NCI-H1105 (cell line): ENCODE data around the gene TIGD2.

Experiments
- DNase-seq: peaks from one replicate; lab custom pipeline; 2025; lab: John Stamatoyannopoulos, UW

TIGD2 gene

DNA sequence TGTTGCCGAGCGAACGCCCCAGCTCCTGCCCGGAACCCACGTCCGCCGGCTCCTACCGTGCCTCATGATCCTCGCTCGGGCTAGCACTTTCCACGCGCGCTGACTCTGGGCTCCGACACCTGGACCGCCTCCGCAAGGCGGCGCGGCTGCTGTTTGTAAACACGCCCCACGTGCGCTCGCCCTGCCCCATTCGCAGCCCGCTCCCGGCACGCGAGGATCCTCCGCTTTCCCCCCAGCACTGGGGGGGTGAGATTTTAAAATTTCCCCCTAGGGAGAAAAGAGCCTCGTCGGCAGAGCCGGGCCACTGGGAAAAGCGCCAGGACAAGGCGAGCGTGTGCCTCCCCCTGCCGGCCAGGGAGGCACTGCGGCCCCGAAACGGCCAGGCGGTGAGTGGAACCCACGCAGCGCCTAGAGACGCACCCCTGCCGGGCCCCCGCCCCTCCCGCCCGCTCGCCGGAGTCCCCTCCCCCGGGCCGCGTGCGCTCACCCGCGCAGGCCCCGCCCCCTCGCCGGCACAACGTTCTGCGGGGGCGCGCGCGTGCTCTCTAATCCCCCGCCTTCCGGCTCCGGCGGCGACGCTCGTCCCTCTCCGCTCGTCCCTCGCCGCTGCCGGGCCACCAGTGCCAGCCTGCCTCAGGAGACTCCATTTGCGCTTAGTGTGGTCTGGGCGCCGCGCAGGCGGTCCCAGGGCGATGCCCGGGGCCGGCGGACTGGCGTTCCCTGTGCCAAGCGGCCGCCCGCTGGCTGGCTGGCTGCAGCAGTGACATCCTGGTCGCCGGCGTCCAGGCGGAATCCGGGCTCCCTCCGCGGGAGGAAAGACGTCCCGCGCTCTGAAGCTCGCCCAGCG is at the start of gene TIGD2:
Gene TIGD2 (plus strand): TSS at position 548 of the 847 bp plus-strand sequence. CDS start 1,442 bp downstream, outside the sequence.
- DNase-seq = peak; percentile 81

- DNase-seq = no peak
Observed at GRCh38 chr4:89064848-89065247, 46.5 kb upstream of the TIGD2 start.

DNA sequence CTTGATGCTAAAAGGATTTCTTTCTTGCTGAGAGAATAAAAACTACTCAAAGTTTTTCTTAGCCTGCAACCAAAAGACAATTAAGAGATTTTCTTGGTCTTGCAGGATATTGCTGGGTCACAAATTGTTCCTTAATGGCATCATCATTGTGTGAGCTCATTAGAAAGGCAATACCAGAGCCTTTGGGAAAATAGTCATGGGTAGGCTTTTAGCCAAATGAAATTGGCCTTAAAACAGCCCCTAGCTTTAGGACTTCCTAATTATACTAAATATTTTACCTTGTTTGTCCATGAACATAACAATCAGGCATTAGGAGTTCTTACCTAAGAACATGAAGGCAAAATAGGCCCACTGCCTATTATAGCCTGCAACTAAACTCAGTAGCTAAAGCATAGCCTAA is 43.9 kb upstream of the TIGD2 start:
- DNase-seq = no peak

GRCh38 chr4:89069481-89069880 is 41.9 kb upstream of the TIGD2 start:
- DNase-seq = no peak

- no peak for DNase-seq
Observed at GRCh38 chr4:89070041-89070440, 41.3 kb upstream of the TIGD2 start.

DNA sequence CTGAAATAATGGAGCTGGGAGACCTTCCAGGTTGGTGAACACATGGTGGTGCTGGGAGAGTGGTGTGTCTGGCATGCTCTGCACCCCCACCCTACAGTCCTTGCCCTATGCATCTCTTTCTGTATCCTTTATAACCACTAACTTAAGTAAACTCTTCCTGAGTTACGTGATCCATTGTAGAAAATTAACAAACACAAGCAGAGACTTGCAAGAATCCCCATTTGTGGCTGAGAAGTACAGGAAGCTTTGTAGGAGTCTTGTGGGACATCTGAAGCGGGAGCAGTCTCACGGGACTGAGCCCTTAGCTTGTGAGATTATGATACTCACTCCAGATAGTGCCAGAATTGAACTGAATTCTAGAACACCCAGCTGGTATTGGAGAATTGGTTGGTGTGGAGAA is 40.0 kb upstream of the TIGD2 start:
- DNase-seq = no peak

DNA sequence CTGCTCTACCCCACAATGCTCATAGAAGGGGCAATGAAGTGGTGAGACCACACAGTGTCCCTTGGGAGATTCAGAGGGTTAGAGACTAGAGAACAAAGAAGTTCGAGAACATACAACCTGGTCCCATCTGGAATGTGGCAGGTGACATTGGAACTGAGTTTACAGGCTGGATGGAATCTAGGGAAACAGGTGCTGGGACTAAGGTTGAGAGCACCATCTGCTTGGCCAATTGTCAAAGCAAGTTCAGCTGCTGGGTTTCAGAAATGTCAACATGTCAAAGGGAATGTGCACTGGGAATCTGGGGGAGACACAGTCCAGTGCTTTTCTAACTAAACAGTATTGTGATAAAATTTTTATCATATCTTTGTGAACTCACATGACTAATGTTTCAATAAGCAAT is 38.4 kb upstream of the TIGD2 start:
- no peak for DNase-seq

DNA sequence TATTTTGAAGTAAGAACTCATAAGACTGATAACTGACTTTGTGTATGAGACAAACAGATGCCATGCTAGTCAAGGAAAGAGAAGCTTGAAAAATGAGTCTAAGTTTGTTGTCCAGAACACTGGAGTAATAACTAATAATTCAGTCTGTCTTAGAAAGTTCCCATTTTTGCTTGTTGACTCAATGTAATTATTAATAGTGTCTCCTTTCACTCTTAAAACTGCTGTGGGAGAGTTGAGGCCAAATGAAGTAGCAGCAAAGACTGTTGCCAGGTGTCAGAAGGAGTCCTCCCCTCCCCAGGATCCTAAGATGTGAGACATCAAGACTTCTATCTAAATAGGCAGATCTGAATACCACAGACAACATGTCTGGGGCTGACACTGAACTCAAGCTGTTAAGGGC is 33.6 kb upstream of the TIGD2 start:
- no peak for DNase-seq

GRCh38 chr4:89078300-89078699 is 33.0 kb upstream of the TIGD2 start:
- no peak for DNase-seq

DNA sequence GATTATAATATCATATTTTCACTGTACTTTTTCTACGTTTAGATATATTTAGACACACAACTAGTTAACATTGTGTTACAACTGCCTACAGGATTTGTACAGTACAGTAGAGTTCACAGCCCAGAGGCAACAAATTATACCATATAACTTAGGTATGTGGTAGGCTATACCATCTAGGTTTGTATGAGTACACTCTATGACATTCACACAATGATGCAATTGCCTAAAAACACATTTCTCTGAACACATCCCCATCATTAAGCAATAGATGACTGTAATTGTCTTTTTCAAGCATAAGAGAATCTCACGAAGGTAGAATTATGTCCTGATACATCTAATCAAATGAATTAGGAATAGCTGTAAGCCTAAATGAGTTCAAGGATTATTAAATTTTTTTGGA is 12.3 kb upstream of the TIGD2 start:
- no peak for DNase-seq

GRCh38 chr4:89099471-89099870 is 11.9 kb upstream of the TIGD2 start:
- DNase-seq = no peak

GRCh38 chr4:89100853-89101252 is 10.5 kb upstream of the TIGD2 start:
- DNase-seq = no peak

DNA sequence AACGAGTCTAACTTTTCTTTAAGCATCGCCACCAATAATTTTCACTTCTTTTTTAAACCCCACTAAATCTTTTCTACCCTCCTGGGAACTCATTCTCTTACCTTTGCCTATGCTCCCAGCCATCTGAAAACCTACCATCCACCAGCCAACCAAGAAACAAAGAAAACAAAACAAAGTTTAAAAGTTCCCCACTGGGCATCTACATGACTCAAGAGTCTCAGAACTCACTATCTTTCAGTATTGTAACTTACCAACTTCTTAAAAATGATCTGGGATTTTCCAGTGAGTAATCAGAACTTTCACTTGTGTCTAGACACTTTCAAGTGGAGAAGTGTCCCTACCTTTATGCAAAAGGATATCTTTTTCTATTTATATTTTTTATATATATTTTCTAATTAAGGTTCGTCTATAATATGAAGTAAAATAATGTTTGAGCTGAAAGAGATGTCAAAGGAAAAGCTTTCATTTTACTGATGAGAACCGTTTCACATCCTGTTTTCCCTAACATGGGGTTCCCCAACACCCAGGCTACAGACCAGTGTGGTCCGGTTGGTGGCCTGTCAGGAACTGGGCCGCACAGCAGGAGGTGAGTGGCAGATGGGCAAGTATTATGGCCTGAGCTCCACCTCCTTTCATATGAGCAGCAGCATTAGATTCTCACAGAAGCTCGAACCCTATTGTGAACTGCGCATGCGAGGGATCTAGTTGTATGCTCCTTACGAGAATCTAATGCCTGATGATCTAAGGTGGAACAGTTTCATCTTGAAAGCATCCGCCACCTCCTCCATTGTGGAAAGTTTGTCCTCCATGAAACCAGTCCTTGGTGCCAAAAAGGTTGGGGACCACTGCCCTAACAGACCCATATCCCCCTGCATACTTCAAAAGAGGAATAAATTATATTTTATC is 9.8 kb upstream of the TIGD2 start:
- DNase-seq = no peak

GRCh38 chr4:89105726-89106125 is 5.6 kb upstream of the TIGD2 start:
- no peak for DNase-seq

DNA sequence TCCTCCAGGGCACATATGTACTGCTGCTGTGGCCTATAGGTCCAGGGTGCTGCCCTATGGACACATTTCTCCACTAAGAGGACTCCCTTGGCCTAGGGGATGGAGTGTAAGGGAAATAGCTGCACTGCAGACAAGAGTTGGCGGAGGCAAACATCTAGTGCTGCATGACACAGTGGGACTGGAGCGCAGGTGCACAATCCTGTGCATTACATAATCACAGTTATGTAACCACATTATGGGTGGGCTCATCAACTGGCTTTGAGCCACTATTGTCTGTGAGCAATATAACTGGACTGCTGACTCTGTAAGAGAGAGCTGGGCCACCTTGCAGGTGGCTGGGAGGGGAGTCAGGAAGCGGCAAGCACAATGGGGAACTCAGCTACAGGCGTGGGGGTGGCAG is 3.2 kb upstream of the TIGD2 start:
- no peak for DNase-seq

- DNase-seq = no peak
Observed at GRCh38 chr4:89109841-89110540, 1.3 kb upstream of the TIGD2 start.

GRCh38 chr4:89110541-89110985 is 770 bp upstream of the TIGD2 start:
- peak; percentile 21 for DNase-seq

GRCh38 chr4:89111833-89112563 is 665 bp downstream of the TIGD2 start:
- peak; percentile 5 for DNase-seq

- DNase-seq = no peak
Observed at GRCh38 chr4:89113415-89113814, 2.1 kb downstream of the TIGD2 start.

- DNase-seq = no peak
Observed at GRCh38 chr4:89114100-89114499, 2.8 kb downstream of the TIGD2 start.

- DNase-seq = no peak
Observed at GRCh38 chr4:89117115-89117514, 5.8 kb downstream of the TIGD2 start.

GRCh38 chr4:89119166-89119565 is 7.8 kb downstream of the TIGD2 start:
- no peak for DNase-seq
